Left lung (tissue), 10 donors: Measurements from ENCODE around the gene KCNJ12. TPM values are rescaled to one million over a fixed set of nuclear protein-coding genes. Genes with fewer than 3 reads are reported as not detected.
"Not testable (repeated sequence)": the region's sequence is repeated elsewhere in the genome, so short reads cannot be mapped to it uniquely, and the experiment has no call there.

ENCODE experiments used
- ATAC-seq: fragments of 200-7000 bp; cut with Tn5 transposase; one replicate; pipeline ENCODE4 v1.9.1; 2020; ENCODE audit warnings: moderate library complexity
- DNase-seq, 4 donors: peaks; one replicate each; pipeline ENCODE4 v3.0.0-alpha.2; 2013 to 2020
- H3K27ac ChIP-seq, 2 donors: fragments of 200-600 bp; sonication (generic) in 1 of 2; one replicate each; pipeline versions ENCODE4 v1.5.0 to v1.8.0; 2020 to 2021
- H3K27me3 ChIP-seq, 2 donors: fragments of 200-600 bp; sonication (generic) in 1 of 2; one replicate each; pipeline versions ENCODE4 v1.5.0 to v1.8.0; 2020 to 2021
- H3K36me3 ChIP-seq, 2 donors: fragments of 200-600 bp; sonication (generic) in 1 of 2; one replicate each; pipeline versions ENCODE4 v1.5.0 to v1.8.0; 2020 to 2021
- H3K4me1 ChIP-seq, 2 donors: fragments of 200-600 bp; one replicate each; pipeline ENCODE4 v1.8.0; 2021
- H3K4me3 ChIP-seq, 2 donors: fragments of 200-600 bp; sonication (generic) in 1 of 2; one replicate each; pipeline versions ENCODE4 v1.5.0 to v1.8.0; 2020 to 2021; ENCODE audit warnings: mild to moderate bottlenecking in 1 of 2
- H3K9me3 ChIP-seq, 2 donors: fragments of 200-600 bp; sonication (generic) in 1 of 2; one replicate each; pipeline versions ENCODE4 v1.5.0 to v1.8.0; 2020 to 2021
- CTCF ChIP-seq, 2 donors: fragments of 200-600 bp; sonication (generic) in 1 of 2; IDR thresholded peaks; one replicate each; pipeline versions ENCODE4 v1.5.0 to v1.8.0; 2021; ENCODE audit warnings: antibody characterized with exemption in 2 of 2
- intact Hi-C, 2 donors: fragments of 100-400 bp; cut with DNase I; formaldehyde crosslinking; loops; one replicate each; pipeline versions ENCODE4 v1.11.2 to v1.14.2; 2022
- polyA plus RNA-seq, 6 donors: library from polyadenylated mRNA; unstranded; fragments of 120-200 nt; gene quantifications; one replicate each; pipeline ENCODE4 v1.2.1, GENCODE V29; 2013; ENCODE audit not compliant: insufficient read length in 6 of 6
- total RNA-seq, 2 donors: library from RNA; stranded (reverse); fragmentation: NEBNext Ultra II Directional; extraction: Animal tissue kit (Norgen Biotek cat#: 25700); gene quantifications; one replicate each; pipeline ENCODE4 v1.2.1, GENCODE V29; 2021
- donor health status: DM: no; HTN: yes; CAD: no.
- donor health status: DM: no; HTN: no; CAD: no.

Gene KCNJ12
- total and polyA plus RNA-seq, 8 donors = 3.0 to 5.7 (median 3.7) TPM

- no peaks in the 10 kb centered on the region for H3K27me3 ChIP-seq
- H3K4me3 ChIP-seq = no peak overlapping the region
- DNase-seq (no peak), ATAC-seq (no peak)
- H3K27ac ChIP-seq = no peak overlapping the region
- no peak for TF ChIP-seq CTCF (IDR thresholded peaks at IDR 0.05)
- H3K4me1 ChIP-seq = no peaks in the 10 kb centered on the region
- H3K9me3 ChIP-seq = no peaks in the 10 kb centered on the region
- no peaks in the 10 kb centered on the region for H3K36me3 ChIP-seq
- intact Hi-C loops = no loop called here
These were observed 18.1 kb downstream of the KCNJ12 start for GRCh38 chr17:21394265-21394664.

DNA sequence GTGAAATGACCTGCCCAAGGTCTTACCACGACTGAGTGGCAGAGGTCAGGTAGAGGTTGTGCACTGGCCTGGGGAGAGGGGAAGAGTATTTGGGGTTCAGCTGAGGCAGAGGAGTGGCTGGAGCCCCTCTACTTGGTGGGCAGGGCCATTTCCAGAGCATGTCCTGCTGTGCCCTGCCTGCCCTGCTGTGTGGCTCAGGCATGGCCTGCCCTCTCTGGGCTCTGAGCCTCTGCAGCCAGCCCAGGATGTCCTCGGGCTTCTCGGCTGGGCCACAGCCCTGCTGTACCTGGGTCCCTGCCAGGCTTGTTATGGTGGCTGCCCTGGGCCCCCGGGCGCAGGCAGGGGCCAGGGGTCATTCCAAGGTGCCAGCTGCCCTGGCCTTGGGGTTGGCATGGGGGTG is 19.6 kb downstream of the KCNJ12 start:
- ATAC-seq = no peak
- Histone ChIP-seq H3K4me1 (no peaks in the 10 kb centered on the region), H3K36me3 (no peaks in the 10 kb centered on the region), H3K4me3 (no peak overlapping the region), H3K27ac (no peak overlapping the region), H3K27me3 (no peaks in the 10 kb centered on the region), H3K9me3 (no peaks in the 10 kb centered on the region)
- intact Hi-C loops = no loop called here
- TF ChIP-seq CTCF (IDR thresholded peaks at IDR 0.05) = no peak
- no peak for DNase-seq

DNA sequence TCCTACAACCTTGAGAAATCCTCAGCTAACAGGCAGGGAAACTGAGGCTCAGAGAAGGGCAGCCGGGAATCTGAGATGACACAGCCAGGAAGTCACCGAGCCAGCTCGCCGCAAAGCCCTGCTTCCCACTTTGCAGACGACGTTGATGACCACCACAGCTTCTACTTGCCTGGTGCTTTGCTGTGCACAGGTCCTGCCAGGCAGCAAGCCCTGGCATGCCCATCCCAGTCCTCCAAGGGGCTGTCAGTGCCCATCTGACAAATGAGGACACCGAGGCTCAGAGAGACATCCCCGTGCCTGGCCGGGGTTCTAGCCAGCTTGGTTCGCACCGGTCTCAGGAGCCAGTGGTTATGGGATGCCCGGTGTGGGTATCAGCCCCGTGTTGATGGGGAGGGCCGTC is 20.1 kb downstream of the KCNJ12 start:
- H3K27ac ChIP-seq = no peak overlapping the region
- H3K4me3 ChIP-seq = no peak overlapping the region
- no peaks in the 10 kb centered on the region for H3K27me3 ChIP-seq
- DNase-seq (no peak), ATAC-seq (no peak)
- no peaks in the 10 kb centered on the region for H3K9me3 ChIP-seq
- TF ChIP-seq CTCF (IDR thresholded peaks at IDR 0.05) = no peak
- H3K36me3 ChIP-seq = no peaks in the 10 kb centered on the region
- H3K4me1 ChIP-seq = no peaks in the 10 kb centered on the region
- intact Hi-C loops = no loop called here

- Histone ChIP-seq H3K27me3 (no peaks in the 10 kb centered on the region), H3K4me1 (no peaks in the 10 kb centered on the region), H3K9me3 (no peaks in the 10 kb centered on the region), H3K36me3 (no peaks in the 10 kb centered on the region), H3K4me3 (no peak overlapping the region), H3K27ac (no peak overlapping the region)
- no peak for TF ChIP-seq CTCF (IDR thresholded peaks at IDR 0.05)
- DNase-seq (no peak), ATAC-seq (no peak)
- intact Hi-C loops = no loop called here
These were observed 21.4 kb downstream of the KCNJ12 start for GRCh38 chr17:21397341-21398190.

DNA sequence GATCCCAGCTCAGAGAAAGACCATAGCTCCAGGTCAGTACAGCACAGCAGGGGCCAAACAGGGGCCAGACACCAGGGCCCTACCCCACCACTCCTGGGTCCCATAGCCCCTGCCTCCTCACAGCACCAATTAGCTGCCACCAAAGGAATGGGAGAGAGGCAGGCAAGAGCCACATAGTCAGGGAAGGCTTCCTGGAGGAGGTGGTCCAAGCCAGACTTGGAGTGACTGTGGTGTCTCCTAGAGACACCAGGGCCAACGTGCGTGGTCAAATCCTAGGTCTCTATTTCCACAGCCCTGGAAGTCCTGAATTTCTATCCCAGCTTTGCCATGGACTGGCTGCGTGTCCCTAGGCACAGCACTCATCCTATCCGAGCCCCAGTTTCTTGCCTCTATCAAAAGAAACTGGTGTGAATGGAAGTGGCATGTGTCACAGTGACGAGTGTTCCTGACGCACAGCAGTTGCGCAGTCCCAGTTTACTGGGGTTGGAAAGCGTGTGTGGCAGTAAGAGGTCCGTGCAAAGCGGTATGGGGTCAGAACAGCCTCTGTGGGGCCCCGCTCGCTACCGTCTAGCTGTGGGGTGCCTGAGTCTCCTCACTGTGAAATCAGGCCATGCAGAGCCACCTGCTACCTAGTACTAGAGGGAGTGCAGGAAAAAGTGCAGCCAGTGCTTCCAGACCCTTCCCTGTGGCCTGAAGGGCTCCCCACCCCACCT is 23.5 kb downstream of the KCNJ12 start:
- intact Hi-C loops = loop anchor here in 1 of 2 donors (10.0 kb wide), 1 partner anchor 285 kb away; no protein-coding TSS in a partner anchor
- Histone ChIP-seq H3K4me3 (no peak overlapping the region), H3K27me3 (no peaks in the 10 kb centered on the region), H3K4me1 (no peaks in the 10 kb centered on the region), H3K27ac (no peak overlapping the region), H3K36me3 (no peaks in the 10 kb centered on the region), H3K9me3 (no peaks in the 10 kb centered on the region)
- no peak for TF ChIP-seq CTCF (IDR thresholded peaks at IDR 0.05)
- DNase-seq (no peak), ATAC-seq (no peak)

GRCh38 chr17:21400187-21400569 is 24.0 kb downstream of the KCNJ12 start:
- H3K27me3 ChIP-seq, ATAC-seq, H3K4me1 ChIP-seq, H3K36me3 ChIP-seq, H3K27ac ChIP-seq, DNase-seq, H3K9me3 ChIP-seq, H3K4me3 ChIP-seq: not testable (repeated sequence)
- intact Hi-C loops = loop anchor here in 1 of 2 donors (10.0 kb wide), 1 partner anchor 285 kb away; no protein-coding TSS in a partner anchor
